Erythroblast (primary cell): ENCODE measurements around the gene USHBP1.

Experiments
- GATA1 ChIP-seq: IDR thresholded peaks from 2 replicates; pipeline ENCODE4 v1.6.1; 2011; ENCODE audit warnings: low read depth, mild to moderate bottlenecking, control low read depth, low read length, moderate library complexity
- POLR2A ChIP-seq: IDR thresholded peaks from 2 replicates; pipeline ENCODE4 v1.6.1; 2011; ENCODE audit warnings: mild to moderate bottlenecking, low read length

DNA sequence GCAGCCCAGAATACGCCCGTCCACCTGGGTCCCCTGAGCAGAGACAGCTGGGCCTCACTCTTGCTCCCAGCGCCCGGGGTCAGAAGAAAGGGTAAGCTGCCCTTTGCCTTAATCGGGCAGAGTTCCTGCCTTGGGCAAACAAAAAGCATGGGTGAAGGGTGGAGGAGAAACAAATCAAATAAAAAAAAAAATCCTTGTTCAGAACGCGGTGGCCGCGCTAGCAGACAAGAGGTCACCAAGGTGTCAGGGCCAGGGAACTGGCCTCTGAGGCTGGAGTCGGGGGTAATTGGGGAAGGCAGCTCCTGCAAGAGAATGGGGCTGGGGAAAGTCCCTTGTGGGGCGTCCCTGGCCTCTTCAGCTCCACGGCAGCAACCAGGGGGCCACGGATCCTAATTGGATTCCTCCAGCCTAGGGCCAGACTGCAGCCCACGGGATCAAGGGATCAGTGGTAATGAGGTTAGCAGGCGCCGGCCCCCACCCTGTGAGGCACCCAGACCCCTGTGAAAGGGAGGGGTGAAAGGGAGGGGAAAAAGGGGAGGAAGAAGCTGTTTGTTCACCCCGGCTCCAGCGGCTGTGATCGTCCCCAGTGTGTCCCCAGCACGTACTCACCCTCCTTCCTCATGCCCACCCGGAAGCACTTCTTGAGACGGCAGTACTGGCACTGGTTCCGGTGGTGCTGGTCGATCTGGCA is 24.3 kb downstream of the USHBP1 start:
- no peak for TF ChIP-seq POLR2A
- no peak for TF ChIP-seq GATA1
